ENCODE data around the gene RNF19B.

The RNF19B gene

DNA sequence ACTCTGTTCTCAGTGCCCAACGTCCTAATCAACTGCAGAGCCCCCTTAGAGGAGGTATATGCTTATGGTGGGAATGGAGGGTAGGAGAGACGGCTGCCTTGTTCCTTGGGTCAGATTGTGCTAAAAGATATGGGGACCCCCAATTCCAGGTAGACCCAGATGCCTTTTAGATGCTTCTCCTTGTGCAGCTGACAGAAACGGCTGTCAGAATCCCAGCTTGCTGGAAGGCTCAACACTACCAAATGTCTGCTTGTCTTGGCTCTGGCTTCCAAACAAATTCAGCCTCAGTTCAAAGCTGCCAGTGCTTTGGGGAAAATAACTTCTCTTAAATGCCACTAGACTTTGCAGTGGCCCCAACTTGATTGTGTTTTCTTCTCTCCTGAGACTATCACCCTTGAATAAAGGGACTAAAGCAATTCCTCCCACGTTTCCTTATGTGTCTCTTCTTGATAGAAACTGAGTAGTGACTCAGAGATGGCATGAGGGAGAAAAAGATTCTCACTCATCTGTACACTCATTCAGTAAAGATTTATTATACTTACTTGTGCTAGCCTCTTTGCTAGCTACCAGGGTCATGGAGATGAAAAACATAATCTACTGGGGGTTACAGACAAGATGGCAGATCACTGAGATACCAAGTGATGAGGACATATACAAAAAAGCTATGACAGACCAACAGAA, 3.4 kb upstream of the RNF19B start:
- DNase-seq, result no peak

GRCh38 chr1:32966900-32967299, 2.3 kb upstream of the RNF19B start:
- peak; percentile 64 to 65 for DNase-seq

GRCh38 chr1:32965251-32965747, 690 bp upstream of the RNF19B start:
- peak in 1 of 2 donors; percentile 57 for DNase-seq

- DNase-seq, result peak; percentile 78 to 83
Observed at GRCh38 chr1:32963746-32964460, 706 bp downstream of the RNF19B start.

DNA sequence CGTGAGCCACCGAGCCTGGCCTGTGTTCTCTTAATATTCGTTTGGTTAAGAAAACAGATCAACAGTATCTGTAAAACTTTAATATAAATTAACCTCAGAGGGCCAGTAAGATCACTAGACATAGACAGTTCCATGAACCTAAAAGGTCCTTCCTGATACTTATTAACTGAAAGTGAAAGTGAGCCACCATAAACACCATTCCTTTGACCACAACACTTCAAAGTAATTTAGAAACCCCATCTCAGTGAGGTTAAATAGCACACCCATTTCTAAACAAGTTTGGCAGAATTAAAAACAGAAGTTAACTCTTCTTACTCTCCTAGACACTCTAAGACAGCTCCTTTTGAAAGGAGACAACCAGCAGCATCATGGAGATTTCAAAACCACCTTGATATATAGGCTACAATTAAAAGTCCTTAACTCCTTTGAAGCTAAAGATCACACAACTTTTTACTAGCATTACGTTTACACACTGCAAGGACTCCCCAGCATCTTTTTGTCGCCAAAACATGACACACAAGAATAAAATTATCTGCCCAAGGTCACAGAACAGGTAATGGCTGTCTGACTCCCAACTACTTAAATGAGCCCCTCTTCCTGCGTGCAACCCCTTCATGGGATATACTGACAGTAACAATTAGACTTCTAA, 2.2 kb downstream of the RNF19B start:
- peak; percentile 44 to 49 for DNase-seq

DNA sequence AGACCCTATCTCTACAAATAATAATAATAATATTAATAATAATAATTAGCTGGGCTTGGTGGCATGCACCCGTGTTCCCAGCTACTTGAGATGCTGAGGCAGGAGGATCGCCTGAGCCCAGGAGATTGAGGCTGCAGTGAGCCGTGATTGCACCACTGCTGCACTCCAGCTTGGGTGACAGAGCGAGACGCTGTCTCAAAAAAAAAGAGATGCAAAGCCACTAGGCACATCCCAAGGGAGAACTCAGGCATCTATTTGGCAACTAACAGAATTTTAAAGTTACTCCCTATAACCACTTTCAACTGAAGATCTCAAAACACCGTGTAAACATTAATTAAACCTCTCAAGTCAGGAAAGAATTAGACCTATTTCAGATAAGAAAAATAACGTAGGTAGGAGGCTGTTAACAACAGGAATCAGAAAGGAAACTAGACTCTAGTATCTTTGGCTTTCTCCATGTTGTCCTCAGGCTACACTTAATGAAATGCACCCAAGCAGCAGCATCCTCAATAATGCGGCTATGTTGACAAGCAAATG, 3.7 kb downstream of the RNF19B start:
- no peak for DNase-seq

GRCh38 chr1:32960342-32960741, 4.3 kb downstream of the RNF19B start:
- DNase-seq, result peak in 1 of 2 donors; percentile 1

GRCh38 chr1:32958827-32959226, 5.8 kb downstream of the RNF19B start:
- DNase-seq, result no peak

DNA sequence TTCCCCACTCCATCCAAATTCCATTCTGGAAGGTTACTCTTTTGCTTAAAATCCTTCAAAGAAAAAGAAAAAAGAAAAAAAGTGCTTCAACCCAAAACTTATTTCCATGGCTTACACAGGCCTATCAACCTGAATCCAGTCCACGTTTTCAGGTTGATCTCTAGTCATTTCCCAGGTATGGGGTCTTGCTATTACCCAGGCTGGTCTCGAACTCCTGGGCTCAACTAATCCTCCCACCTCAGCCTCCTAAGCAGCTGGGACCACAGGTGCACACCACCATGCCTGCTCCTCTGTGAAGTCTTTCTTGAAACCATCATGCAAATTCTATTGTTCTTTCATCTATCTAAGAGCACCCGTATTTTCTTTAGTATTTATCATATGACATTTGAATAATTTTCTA, 7.6 kb downstream of the RNF19B start:
- no peak for DNase-seq

GRCh38 chr1:32954168-32954567, 10.4 kb downstream of the RNF19B start:
- peak in 1 of 2 donors; percentile 27 for DNase-seq

GRCh38 chr1:32953495-32953894, 11.1 kb downstream of the RNF19B start:
- peak; percentile 56 to 71 for DNase-seq

DNA sequence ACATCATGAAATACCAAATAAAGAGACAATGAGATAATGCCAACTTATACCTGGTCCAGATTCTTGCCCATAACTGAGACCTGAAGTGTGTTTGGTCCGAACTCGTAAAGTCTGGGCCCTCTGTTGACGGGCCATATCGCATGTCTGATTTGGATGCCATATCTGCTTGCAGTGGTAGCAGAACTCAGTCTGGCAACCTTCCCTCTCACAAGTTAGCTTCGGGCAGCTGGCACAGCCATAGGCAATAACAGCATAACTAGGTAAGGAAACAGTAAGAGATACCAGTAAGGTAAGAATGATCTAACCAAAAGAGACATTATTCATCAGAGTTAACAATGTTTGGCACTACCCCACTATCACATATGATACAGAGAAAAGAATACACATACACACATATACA, 15.1 kb downstream of the RNF19B start:
- DNase-seq, result no peak

GRCh38 chr1:32948905-32949304, 15.7 kb downstream of the RNF19B start:
- no peak for DNase-seq

GRCh38 chr1:32948390-32948722, 16.3 kb downstream of the RNF19B start:
- DNase-seq, result no peak

GRCh38 chr1:32947669-32948389, 16.8 kb downstream of the RNF19B start:
- DNase-seq, result no peak

DNA sequence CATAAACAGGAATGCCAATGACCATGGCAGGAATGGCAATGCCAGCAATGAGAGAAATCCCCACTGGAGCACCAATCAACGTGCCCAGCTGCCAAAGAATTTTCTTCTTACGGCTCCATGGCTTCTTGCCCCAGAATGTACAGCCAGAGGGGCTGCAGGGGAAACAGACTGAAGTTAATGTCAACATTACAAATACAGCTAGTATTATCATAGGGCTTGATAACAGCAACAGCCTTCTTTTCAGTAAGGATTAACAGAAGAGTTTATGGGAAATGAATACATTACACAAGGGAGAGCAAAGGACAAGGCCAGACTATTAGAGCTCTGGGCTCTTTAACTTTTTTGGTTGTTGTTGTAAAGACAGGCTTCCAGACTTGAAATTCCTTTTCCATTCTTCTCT, 18.2 kb downstream of the RNF19B start:
- DNase-seq, result no peak

GRCh38 chr1:32944180-32944579, 20.4 kb downstream of the RNF19B start:
- no peak for DNase-seq

DNA sequence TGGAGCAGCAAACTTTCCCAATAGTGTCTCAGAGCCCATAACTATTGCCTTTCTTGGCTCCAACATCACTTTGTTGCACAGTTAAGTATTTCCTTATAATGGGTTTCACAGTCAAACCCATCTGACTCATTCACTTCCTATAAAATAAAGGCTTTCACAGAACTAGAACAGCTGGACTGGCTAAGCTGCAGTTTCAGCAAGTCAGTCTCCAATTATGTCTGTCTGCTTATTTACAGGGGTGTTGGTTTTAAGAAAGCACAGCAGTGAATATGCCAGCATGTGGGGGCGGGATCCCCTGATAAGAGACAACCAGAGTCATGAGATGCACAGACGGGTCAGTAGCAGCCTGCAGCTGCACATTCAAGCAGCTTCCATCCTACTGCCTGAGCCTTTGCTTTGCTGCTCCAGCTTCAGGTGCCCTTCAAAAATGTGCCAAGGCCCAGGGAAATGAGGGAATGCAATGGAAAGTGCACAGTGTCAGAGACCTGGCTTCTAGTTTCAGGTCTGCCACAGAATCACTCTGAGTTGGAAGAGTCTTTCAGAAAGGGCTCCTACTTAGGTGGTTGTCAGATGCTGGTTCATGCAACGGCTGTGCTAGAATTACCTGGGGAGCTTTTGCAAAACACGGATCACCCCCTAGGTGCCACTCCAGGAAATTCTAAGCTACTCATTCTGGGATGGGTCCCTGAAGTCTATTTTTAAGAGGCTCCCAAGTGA, 24.8 kb downstream of the RNF19B start:
- DNase-seq, result peak; percentile 90 to 96

DNA sequence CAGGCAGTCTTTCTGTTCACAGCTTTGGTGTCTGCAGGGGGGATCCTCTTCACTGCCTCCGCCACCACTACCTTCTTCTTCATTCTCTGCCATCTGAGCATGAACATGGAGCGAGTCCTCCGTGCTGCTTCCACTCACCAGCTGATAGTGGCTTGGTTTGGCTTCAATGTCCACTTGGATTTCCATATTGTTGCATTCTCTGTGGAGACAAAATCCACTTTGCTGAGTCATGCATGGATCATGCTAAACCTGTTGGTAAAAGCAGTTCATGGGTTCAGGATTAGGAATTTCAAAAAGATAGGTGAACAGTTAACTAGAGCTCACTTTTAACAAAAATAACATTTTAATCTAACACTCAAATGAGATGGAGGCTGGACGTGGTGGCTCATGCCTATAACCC, 27.5 kb downstream of the RNF19B start:
- no peak for DNase-seq

DNA sequence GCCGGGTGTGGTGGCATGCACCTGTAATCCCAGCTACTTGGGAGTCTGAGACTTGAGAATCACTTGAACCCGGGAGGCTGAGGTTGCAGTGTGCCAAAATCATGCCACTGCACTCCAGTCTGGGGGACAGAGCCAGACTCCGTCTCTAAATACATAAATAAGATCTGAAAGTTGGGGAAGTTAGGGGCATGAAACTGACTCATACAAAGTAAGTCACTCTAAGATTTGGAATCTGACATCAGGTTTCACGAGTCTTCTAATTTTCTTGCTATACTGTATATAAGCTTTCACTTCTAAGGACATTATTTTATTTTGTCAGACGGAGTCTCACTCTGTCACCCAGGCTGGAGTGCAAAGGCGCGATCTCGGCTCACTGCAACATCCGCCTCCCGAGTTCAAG, 30.1 kb downstream of the RNF19B start:
- no peak for DNase-seq

- no peak for DNase-seq
Observed at GRCh38 chr1:32933742-32934322, 30.8 kb downstream of the RNF19B start.

GRCh38 chr1:32931760-32932159, 32.8 kb downstream of the RNF19B start:
- DNase-seq, result peak in 1 of 2 donors; percentile 28

Measured in inflammatory macrophage treated with lipopolysaccharide for 1 hour (primary cell).